ENCODE measurements around the gene MYO16.

DNA sequence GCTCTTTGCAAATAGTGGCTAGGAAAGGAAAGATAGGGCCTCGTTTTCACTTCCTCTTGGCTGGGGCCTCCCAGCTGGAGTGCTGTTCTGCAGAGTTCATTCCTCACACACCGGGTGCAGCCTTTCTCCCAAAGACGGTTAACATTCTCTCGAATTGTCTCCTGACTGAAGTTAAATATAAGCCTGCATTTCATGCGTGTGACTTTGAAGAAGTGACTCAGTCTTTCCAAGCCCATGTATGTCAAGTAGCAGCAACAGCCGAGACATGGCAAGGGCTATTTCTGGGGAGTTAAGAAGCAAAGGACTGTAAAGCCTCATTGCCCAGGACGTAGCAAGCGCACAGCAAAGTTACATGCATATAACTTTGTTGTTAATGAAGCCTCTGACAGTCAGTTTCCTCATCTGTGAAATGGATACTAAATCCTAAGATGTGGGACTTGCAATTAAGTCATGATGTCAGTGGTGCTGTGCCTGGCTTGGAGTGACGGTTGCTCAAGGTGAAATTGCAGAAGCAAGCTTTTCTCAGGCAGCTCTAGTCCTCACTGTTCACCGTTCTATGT is 502.4 kb downstream of the MYO16 start:
- TF ChIP-seq POLR2A (IDR thresholded peaks at IDR 0.05): no peak
- TF ChIP-seq, protein P1, sequence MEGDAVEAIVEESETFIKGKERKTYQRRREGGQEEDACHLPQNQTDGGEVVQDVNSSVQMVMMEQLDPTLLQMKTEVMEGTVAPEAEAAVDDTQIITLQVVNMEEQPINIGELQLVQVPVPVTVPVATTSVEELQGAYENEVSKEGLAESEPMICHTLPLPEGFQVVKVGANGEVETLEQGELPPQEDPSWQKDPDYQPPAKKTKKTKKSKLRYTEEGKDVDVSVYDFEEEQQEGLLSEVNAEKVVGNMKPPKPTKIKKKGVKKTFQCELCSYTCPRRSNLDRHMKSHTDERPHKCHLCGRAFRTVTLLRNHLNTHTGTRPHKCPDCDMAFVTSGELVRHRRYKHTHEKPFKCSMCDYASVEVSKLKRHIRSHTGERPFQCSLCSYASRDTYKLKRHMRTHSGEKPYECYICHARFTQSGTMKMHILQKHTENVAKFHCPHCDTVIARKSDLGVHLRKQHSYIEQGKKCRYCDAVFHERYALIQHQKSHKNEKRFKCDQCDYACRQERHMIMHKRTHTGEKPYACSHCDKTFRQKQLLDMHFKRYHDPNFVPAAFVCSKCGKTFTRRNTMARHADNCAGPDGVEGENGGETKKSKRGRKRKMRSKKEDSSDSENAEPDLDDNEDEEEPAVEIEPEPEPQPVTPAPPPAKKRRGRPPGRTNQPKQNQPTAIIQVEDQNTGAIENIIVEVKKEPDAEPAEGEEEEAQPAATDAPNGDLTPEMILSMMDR (IDR thresholded peaks at IDR 0.05): no peak
